ENCODE data around the gene CLDN10.
"Not testable (repeated sequence)": the region's sequence is repeated elsewhere in the genome, so short reads cannot be mapped to it uniquely, and the experiment has no call there.

CLDN10 gene

GRCh38 chr13:95541911-95542474, 10.5 kb upstream of the CLDN10 start:
- no peak for DNase-seq

- DNase-seq = no peak
Measured at GRCh38 chr13:95544293-95544692, 8.2 kb upstream of the CLDN10 start.

GRCh38 chr13:95546919-95547318, 5.6 kb upstream of the CLDN10 start:
- no peak for DNase-seq

GRCh38 chr13:95547531-95548167, 4.9 kb upstream of the CLDN10 start:
- DNase-seq = no peak

- DNase-seq = no peak
Measured at GRCh38 chr13:95552208-95552538, 347 bp upstream of the CLDN10 start.

- no peak for DNase-seq
Measured at GRCh38 chr13:95553581-95554385, 1.3 kb downstream of the CLDN10 start.

- no peak for DNase-seq
Measured at GRCh38 chr13:95557013-95557412, 4.5 kb downstream of the CLDN10 start.

GRCh38 chr13:95559100-95559499, 6.6 kb downstream of the CLDN10 start:
- DNase-seq = no peak

- DNase-seq = no peak
Measured at GRCh38 chr13:95560387-95560786, 7.9 kb downstream of the CLDN10 start.

- DNase-seq = no peak
Measured at GRCh38 chr13:95564091-95564490, 11.6 kb downstream of the CLDN10 start.

- DNase-seq = no peak
Measured at GRCh38 chr13:95564733-95565291, 12.3 kb downstream of the CLDN10 start.

- DNase-seq = not testable (repeated sequence)
Measured at GRCh38 chr13:95565758-95566157, 13.2 kb downstream of the CLDN10 start.

GRCh38 chr13:95568131-95568530, 15.6 kb downstream of the CLDN10 start:
- DNase-seq = no peak

- DNase-seq = no peak
Measured at GRCh38 chr13:95570016-95570415, 17.5 kb downstream of the CLDN10 start.

- no peak for DNase-seq
Measured at GRCh38 chr13:95571941-95572340, 19.4 kb downstream of the CLDN10 start.

GRCh38 chr13:95573221-95573620, 20.7 kb downstream of the CLDN10 start:
- DNase-seq = no peak

- DNase-seq = no peak
Measured at GRCh38 chr13:95579303-95579702, 26.8 kb downstream of the CLDN10 start.

- DNase-seq = no peak
Measured at GRCh38 chr13:95585867-95586266, 33.3 kb downstream of the CLDN10 start.

- no peak for DNase-seq
Measured at GRCh38 chr13:95588134-95588533, 35.6 kb downstream of the CLDN10 start.

GRCh38 chr13:95588721-95589120, 36.2 kb downstream of the CLDN10 start:
- no peak for DNase-seq

GRCh38 chr13:95593462-95593861, 40.9 kb downstream of the CLDN10 start:
- DNase-seq = no peak

- DNase-seq = no peak
Measured at GRCh38 chr13:95596701-95597100, 44.2 kb downstream of the CLDN10 start.

GRCh38 chr13:95601216-95601615, 48.7 kb downstream of the CLDN10 start:
- no peak for DNase-seq

GRCh38 chr13:95601906-95602305, 49.4 kb downstream of the CLDN10 start:
- no peak for DNase-seq

Data from CD4-positive, alpha-beta T cell treated with Interleukin-17A for 1 hour (primary cell).